GM23338 (cell line): ENCODE results near the gene USP24. TPM values are rescaled to one million over a fixed set of nuclear protein-coding genes. Genes with fewer than 3 reads are reported as not detected.

ENCODE experiments used
- ATAC-seq: fragments of 200-7000 bp; cut with Tn5 transposase; 3 replicates; pipeline ENCODE4 v1.9.1; 2020
- DNase-seq: peaks from one replicate; pipeline ENCODE4 v3.0.0-alpha.2; 2015; ENCODE audit warnings: low spot score
- H2AFZ ChIP-seq: fragments of 200-600 bp; sonication (generic); 2 replicates; pipeline ENCODE4 v1.8.0; 2016; ENCODE audit warnings: antibody characterized with exemption, mild to moderate bottlenecking, moderate library complexity
- H3F3A ChIP-seq: fragments of 200-600 bp; sonication (generic); replicated peaks from 2 replicates; pipeline ENCODE4 v1.8.0; 2017; ENCODE audit warnings: antibody characterized with exemption, mixed run types, low read depth
- H3K27ac ChIP-seq: fragments of 200-600 bp; sonication (generic); 2 replicates; pipeline ENCODE4 v1.6.1; 2016; ENCODE audit warnings: low read depth
- H3K27me3 ChIP-seq: fragments of 200-600 bp; sonication (generic); 2 replicates; pipeline ENCODE4 v1.8.0; 2016; ENCODE audit warnings: mild to moderate bottlenecking, mixed run types, moderate library complexity; ENCODE audit not compliant: insufficient read depth
- H3K36me3 ChIP-seq: fragments of 200-600 bp; sonication (generic); 2 replicates; pipeline ENCODE4 v1.8.0; 2016; ENCODE audit warnings: mild to moderate bottlenecking; ENCODE audit not compliant: insufficient read depth
- H3K4me1 ChIP-seq: fragments of 200-600 bp; sonication (generic); 2 replicates; pipeline ENCODE4 v1.8.0; 2016; ENCODE audit warnings: mild to moderate bottlenecking, moderate library complexity; ENCODE audit not compliant: insufficient read depth
- H3K4me2 ChIP-seq: fragments of 200-600 bp; sonication (generic); 2 replicates; pipeline ENCODE4 v1.7.1; 2017; ENCODE audit warnings: mixed run types
- H3K4me3 ChIP-seq: fragments of 200-600 bp; sonication (generic); 2 replicates; pipeline ENCODE4 v1.6.1; 2016; ENCODE audit warnings: mixed run types
- H3K79me2 ChIP-seq: fragments of 200-600 bp; sonication (generic); replicated peaks from 2 replicates; pipeline ENCODE4 v1.8.0; 2017; ENCODE audit warnings: mild to moderate bottlenecking; ENCODE audit not compliant: insufficient read depth
- H3K9me2 ChIP-seq: fragments of 200-600 bp; sonication (generic); 2 replicates; pipeline ENCODE4 v1.8.0; 2017; ENCODE audit not compliant: insufficient read depth
- H4K20me1 ChIP-seq: fragments of 200-600 bp; sonication (generic); replicated peaks from 2 replicates; pipeline ENCODE4 v1.8.0; 2017; ENCODE audit warnings: mild to moderate bottlenecking; ENCODE audit not compliant: insufficient read depth
- H3K27ac Mint-ChIP-seq: 2 replicates; pipeline ENCODE4 v1.8.0; 2020; ENCODE audit warnings: inconsistent platforms, mild to moderate bottlenecking, moderate library complexity, mixed read lengths
- H3K27me3 Mint-ChIP-seq: 3 replicates; pipeline ENCODE4 v1.8.0; 2022; ENCODE audit warnings: low read depth, mild to moderate bottlenecking, moderate library complexity, mixed read lengths, inconsistent platforms; ENCODE audit not compliant: insufficient read depth, poor library complexity
- H3K36me3 Mint-ChIP-seq: 3 replicates; pipeline ENCODE4 v1.8.0; 2021; ENCODE audit warnings: low read depth, mild to moderate bottlenecking, inconsistent platforms, moderate library complexity, mixed read lengths
- H3K4me1 Mint-ChIP-seq: 3 replicates; pipeline ENCODE4 v1.8.0; 2020; ENCODE audit warnings: mild to moderate bottlenecking, inconsistent platforms, mixed read lengths
- H3K4me3 Mint-ChIP-seq: 3 replicates; pipeline ENCODE4 v1.8.0; 2021; ENCODE audit warnings: moderate library complexity, mild to moderate bottlenecking, inconsistent platforms, mixed read lengths
- H3K9me3 Mint-ChIP-seq: 3 replicates; pipeline ENCODE4 v1.8.0; 2020; ENCODE audit warnings: moderate library complexity, mild to moderate bottlenecking, inconsistent platforms, mixed read lengths
- CREB1 ChIP-seq: fragments of 250-450 bp; sonication (Bioruptor Pico); IDR thresholded peaks from 2 replicates; pipeline ENCODE4 v1.5.0; 2020; ENCODE audit warnings: low read depth, mild to moderate bottlenecking, moderate library complexity
- EZH2 ChIP-seq: fragments of 200-600 bp; sonication (generic); IDR thresholded peaks from one replicate; pipeline ENCODE4 v1.8.0; 2017; ENCODE audit warnings: antibody characterized with exemption, mild to moderate bottlenecking, low read depth; ENCODE audit not compliant: unreplicated experiment
- EZH2phosphoT487 ChIP-seq: fragments of 200-600 bp; sonication (generic); IDR thresholded peaks from one replicate; pipeline ENCODE4 v1.8.1; 2018; ENCODE audit warnings: antibody characterized with exemption; ENCODE audit not compliant: unreplicated experiment
- JUNB ChIP-seq: IDR thresholded peaks from one replicate; pipeline ENCODE4 v1.6.1; 2016; ENCODE audit warnings: antibody characterized with exemption; ENCODE audit not compliant: unreplicated experiment
- NANOG ChIP-seq: IDR thresholded peaks from 2 replicates; pipeline ENCODE4 v1.6.1; 2016; ENCODE audit warnings: antibody characterized with exemption, borderline replicate concordance
- POLR2AphosphoS5 ChIP-seq: IDR thresholded peaks from 2 replicates; pipeline ENCODE4 v1.6.1; 2016; ENCODE audit warnings: antibody characterized with exemption, low read depth
- REST ChIP-seq: IDR thresholded peaks from one replicate; pipeline ENCODE4 v1.6.1; 2018; ENCODE audit warnings: antibody characterized with exemption; ENCODE audit not compliant: unreplicated experiment
- STAT1 ChIP-seq: IDR thresholded peaks from one replicate; pipeline ENCODE4 v1.6.1; 2016; ENCODE audit warnings: antibody characterized with exemption; ENCODE audit not compliant: unreplicated experiment
- ZNF114 ChIP-seq: fragments of 250-450 bp; sonication (Bioruptor Pico); IDR thresholded peaks from 2 replicates; pipeline ENCODE4 v1.5.0; 2020; ENCODE audit warnings: mild to moderate bottlenecking, moderate library complexity
- ZNF331 ChIP-seq: fragments of 250-450 bp; sonication (Bioruptor Pico); IDR thresholded peaks from 2 replicates; pipeline ENCODE4 v1.5.0; 2020; ENCODE audit warnings: low read depth, mild to moderate bottlenecking, moderate library complexity
- ZNF462 ChIP-seq: fragments of 250-450 bp; sonication (Bioruptor Pico); IDR thresholded peaks from 2 replicates; pipeline ENCODE4 v1.5.0; 2020; ENCODE audit warnings: mild to moderate bottlenecking, moderate library complexity
- polyA plus RNA-seq: library from polyadenylated mRNA; unstranded; fragments of >200 nt; fragmentation: Nextera tagmentation; extraction: Ambion mirVana; gene quantifications from 2 replicates; pipeline ENCODE4 v1.2.1, GENCODE V29; 2016
- total RNA-seq: library from RNA; depleted of rRNA; stranded (reverse); fragments of >200 nt; shearing (Covaris generic); gene quantifications from 2 replicates; pipeline ENCODE4 v1.2.3, GENCODE V29; 2014
- TF ChIP-seq, protein P1 (sequence below): IDR thresholded peaks from 2 replicates; pipeline ENCODE4 v1.6.1; 2016; ENCODE audit warnings: antibody characterized with exemption
- TF ChIP-seq, protein P2 (sequence below), 2 experiments: fragments of 200-600 bp in 1 of 2; sonication (generic) in 1 of 2; conservative IDR thresholded peaks; 2 replicates each; pipeline versions ENCODE4 v1.5.1 to v1.6.1; 2016 to 2017; ENCODE audit warnings: antibody characterized with exemption in 2 of 2, low read depth in 2 of 2, mild to moderate bottlenecking in 2 of 2, moderate library complexity in 1 of 2

Gene USP24
- total and polyA plus RNA-seq, 2 experiments from 2014 or later = 12.1 to 32.6 TPM

- no peaks in the 10 kb centered on the region for H3F3A ChIP-seq
- no peaks in the 10 kb centered on the region for H3K27me3 ChIP-seq
- no peaks in the 10 kb centered on the region for H3K9me3 Mint-ChIP-seq
- no peak overlapping the region for H3K27ac ChIP-seq
- no peaks in the 10 kb centered on the region for H3K4me1 ChIP-seq
- DNase-seq (no peak), ATAC-seq (peak; percentile 32; the same call in 1 of the 3 replicates)
- no peak overlapping the region for H3K4me3 Mint-ChIP-seq
- H3K36me3 Mint-ChIP-seq = no peaks in the 10 kb centered on the region
- H3K9me2 ChIP-seq = no peaks in the 10 kb centered on the region
- TF ChIP-seq ZNF331 (no peak), JUNB (no peak), POLR2AphosphoS5 (no peak), CREB1 (CRISPR knock-in tag) (no peak), ZNF462 (CRISPR knock-in tag) (no peak), NANOG (no peak), STAT1 (no peak), REST (no peak), EZH2phosphoT487 (no peak), EZH2 (no peak), ZNF114 (no peak)
- TF ChIP-seq, protein P1, sequence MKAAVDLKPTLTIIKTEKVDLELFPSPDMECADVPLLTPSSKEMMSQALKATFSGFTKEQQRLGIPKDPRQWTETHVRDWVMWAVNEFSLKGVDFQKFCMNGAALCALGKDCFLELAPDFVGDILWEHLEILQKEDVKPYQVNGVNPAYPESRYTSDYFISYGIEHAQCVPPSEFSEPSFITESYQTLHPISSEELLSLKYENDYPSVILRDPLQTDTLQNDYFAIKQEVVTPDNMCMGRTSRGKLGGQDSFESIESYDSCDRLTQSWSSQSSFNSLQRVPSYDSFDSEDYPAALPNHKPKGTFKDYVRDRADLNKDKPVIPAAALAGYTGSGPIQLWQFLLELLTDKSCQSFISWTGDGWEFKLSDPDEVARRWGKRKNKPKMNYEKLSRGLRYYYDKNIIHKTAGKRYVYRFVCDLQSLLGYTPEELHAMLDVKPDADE = no peak
- TF ChIP-seq, protein P2, sequence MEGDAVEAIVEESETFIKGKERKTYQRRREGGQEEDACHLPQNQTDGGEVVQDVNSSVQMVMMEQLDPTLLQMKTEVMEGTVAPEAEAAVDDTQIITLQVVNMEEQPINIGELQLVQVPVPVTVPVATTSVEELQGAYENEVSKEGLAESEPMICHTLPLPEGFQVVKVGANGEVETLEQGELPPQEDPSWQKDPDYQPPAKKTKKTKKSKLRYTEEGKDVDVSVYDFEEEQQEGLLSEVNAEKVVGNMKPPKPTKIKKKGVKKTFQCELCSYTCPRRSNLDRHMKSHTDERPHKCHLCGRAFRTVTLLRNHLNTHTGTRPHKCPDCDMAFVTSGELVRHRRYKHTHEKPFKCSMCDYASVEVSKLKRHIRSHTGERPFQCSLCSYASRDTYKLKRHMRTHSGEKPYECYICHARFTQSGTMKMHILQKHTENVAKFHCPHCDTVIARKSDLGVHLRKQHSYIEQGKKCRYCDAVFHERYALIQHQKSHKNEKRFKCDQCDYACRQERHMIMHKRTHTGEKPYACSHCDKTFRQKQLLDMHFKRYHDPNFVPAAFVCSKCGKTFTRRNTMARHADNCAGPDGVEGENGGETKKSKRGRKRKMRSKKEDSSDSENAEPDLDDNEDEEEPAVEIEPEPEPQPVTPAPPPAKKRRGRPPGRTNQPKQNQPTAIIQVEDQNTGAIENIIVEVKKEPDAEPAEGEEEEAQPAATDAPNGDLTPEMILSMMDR (conservative IDR thresholded peaks at IDR 0.05; ENCODE audit: low read depth in 2 of 2) = no peak
- no peak overlapping the region for H3K27ac Mint-ChIP-seq
- no peaks in the 10 kb centered on the region for H3K79me2 ChIP-seq
- peaks cover 8% of the 10 kb centered on the region for H3K27me3 Mint-ChIP-seq
- no peak overlapping the region for H3K4me2 ChIP-seq
- no peaks in the 10 kb centered on the region for H3K36me3 ChIP-seq
- no peak overlapping the region for H2AFZ ChIP-seq
- peaks cover 2% of the 10 kb centered on the region; the same call in 1 of the 3 replicates for H3K4me1 Mint-ChIP-seq
- no peak overlapping the region for H3K4me3 ChIP-seq
- H4K20me1 ChIP-seq = no peaks in the 10 kb centered on the region
Measured at GRCh38 chr1:55259911-55260609, 44.9 kb upstream of the USP24 start.
